HEK293 (cell line): ENCODE measurements around the gene CLSTN1.
"Not testable (repeated sequence)": the region's sequence is repeated elsewhere in the genome, so short reads cannot be mapped to it uniquely, and the experiment has no call there.

Experiments used
- CTCF ChIA-PET: fragments of 350-600 bp; formaldehyde crosslinking; extraction: SDS; loops from one replicate; lab custom pipeline; 2021; ENCODE audit warnings: antibody characterized with exemption; lab: Yijun Ruan, JAX
- POLR2A ChIA-PET: fragments of 300-600 bp; formaldehyde crosslinking; extraction: SDS; loops from one replicate; lab custom pipeline; 2020; ENCODE audit warnings: antibody characterized with exemption, inconsistent platforms; lab: Yijun Ruan, JAX
- H3K27ac ChIP-seq: fragments of 200-500 bp; sonication (Bioruptor generic); 2 replicates; pipeline ENCODE4 v1.5.1; 2014; ENCODE audit warnings: low read depth, low read length, control low read depth, inconsistent platforms; ENCODE audit errors: extremely low read depth
- H3K36me3 ChIP-seq, 2 experiments: fragments of 200-500 bp in 1 of 2; sonication (Bioruptor generic) in 1 of 2; 1 replicate in 1 of 2; 2 replicates in 1 of 2; pipeline ENCODE4 v1.5.1; 2014 to 2017; ENCODE audit warnings: inconsistent platforms in 2 of 2, low read length in 2 of 2; ENCODE audit not compliant: control insufficient read depth in 2 of 2, insufficient read depth in 1 of 2
- H3K4me1 ChIP-seq: fragments of 200-500 bp; sonication (Bioruptor generic); 2 replicates; pipeline ENCODE4 v1.5.1; 2014; ENCODE audit warnings: mild to moderate bottlenecking, low read length, inconsistent platforms; ENCODE audit not compliant: control insufficient read depth, insufficient read depth
- H3K4me3 ChIP-seq: 2 replicates; pipeline ENCODE4 v1.5.1; 2011; ENCODE audit warnings: low read depth, mild to moderate bottlenecking, control low read depth, low read length, moderate library complexity
- H3K9me3 ChIP-seq: fragments of 200-500 bp; sonication (Bioruptor generic); 2 replicates; pipeline ENCODE4 v1.5.1; 2014; ENCODE audit warnings: low read depth, low read length, inconsistent platforms; ENCODE audit not compliant: control insufficient read depth, insufficient read depth
- GLIS1 ChIP-seq: fragments of 450-650 bp; formaldehyde crosslinking; IDR thresholded peaks from 2 replicates; pipeline ENCODE4 v1.5.1; 2016; ENCODE audit warnings: missing biosample characterization, missing genetic modification characterization
- KLF7 ChIP-seq: fragments of 450-650 bp; formaldehyde crosslinking; IDR thresholded peaks from 2 replicates; pipeline ENCODE4 v1.5.1; 2016; ENCODE audit warnings: missing biosample characterization, missing genetic modification characterization, borderline replicate concordance
- OSR2 ChIP-seq: fragments of 450-650 bp; formaldehyde crosslinking; IDR thresholded peaks from 2 replicates; pipeline ENCODE4 v1.5.1; 2016; ENCODE audit warnings: missing biosample characterization, missing genetic modification characterization
- PBX3 ChIP-seq: sonication (generic); formaldehyde crosslinking; IDR thresholded peaks from 2 replicates; pipeline ENCODE4 v1.8.1; 2022; ENCODE audit warnings: mild to moderate bottlenecking, moderate library complexity, missing genetic modification reagents
- PRDM1 ChIP-seq: fragments of 450-650 bp; formaldehyde crosslinking; IDR thresholded peaks from 2 replicates; pipeline ENCODE4; 2016; ENCODE audit warnings: missing biosample characterization, missing genetic modification characterization
- PRDM10 ChIP-seq: fragments of 450-650 bp; formaldehyde crosslinking; IDR thresholded peaks from 2 replicates; pipeline ENCODE4 v1.5.1; 2016; ENCODE audit warnings: missing biosample characterization, missing genetic modification characterization
- REST ChIP-seq: fragments of 450-650 bp; formaldehyde crosslinking; IDR thresholded peaks from 2 replicates; pipeline ENCODE4 v1.5.1; 2016; ENCODE audit warnings: missing biosample characterization, missing genetic modification characterization
- WT1 ChIP-seq: fragments of 450-650 bp; formaldehyde crosslinking; IDR thresholded peaks from 2 replicates; pipeline ENCODE4 v1.5.1; 2016; ENCODE audit warnings: missing biosample characterization, missing genetic modification characterization
- ZNF394 ChIP-seq: fragments of 450-650 bp; formaldehyde crosslinking; IDR thresholded peaks from 2 replicates; pipeline ENCODE4 v1.5.1; 2016; ENCODE audit warnings: missing biosample characterization, missing genetic modification characterization, mild to moderate bottlenecking, moderate library complexity, borderline replicate concordance
- ZNF629 ChIP-seq: fragments of 450-650 bp; formaldehyde crosslinking; IDR thresholded peaks from 2 replicates; pipeline ENCODE4 v1.5.1; 2017; ENCODE audit warnings: missing biosample characterization, missing genetic modification characterization
- ZNF658 ChIP-seq: fragments of 450-650 bp; formaldehyde crosslinking; IDR thresholded peaks from 2 replicates; pipeline ENCODE4; 2016; ENCODE audit warnings: missing biosample characterization, missing genetic modification characterization
- ZXDB ChIP-seq: fragments of 450-650 bp; formaldehyde crosslinking; IDR thresholded peaks from 2 replicates; pipeline ENCODE4 v1.5.1; 2016; ENCODE audit warnings: missing biosample characterization, missing genetic modification characterization
- TF ChIP-seq, protein P1 (sequence below): fragments of 450-650 bp; formaldehyde crosslinking; optimal IDR thresholded peaks from 2 replicates; pipeline ENCODE3; 2016; ENCODE audit warnings: missing biosample characterization, mild to moderate bottlenecking, missing genetic modification characterization
- TF ChIP-seq, protein P2 (sequence below): fragments of 450-650 bp; formaldehyde crosslinking; IDR thresholded peaks from 2 replicates; pipeline ENCODE4 v1.5.1; 2017; ENCODE audit warnings: missing biosample characterization, missing genetic modification characterization

The CLSTN1 gene

DNA sequence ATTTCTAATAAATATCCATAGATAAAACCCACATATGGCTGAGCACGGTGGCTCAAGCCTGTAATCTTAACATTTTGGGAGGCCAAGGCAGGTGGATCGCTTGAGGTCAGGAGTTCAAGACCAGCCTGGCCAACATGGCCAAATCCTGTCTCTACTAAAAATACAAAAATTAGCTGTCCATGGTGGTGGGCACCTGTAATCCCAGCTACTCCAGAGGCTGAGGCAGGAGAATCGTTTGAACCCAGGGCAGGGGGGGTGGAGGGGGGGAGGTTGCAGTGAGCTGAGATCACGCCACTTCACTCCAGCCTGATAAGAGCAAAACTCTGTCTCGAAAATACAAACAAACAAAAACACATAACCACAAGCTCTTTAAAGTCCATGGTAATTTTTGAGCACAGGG is 17.8 kb downstream of the CLSTN1 start:
- CTCF ChIA-PET = interaction anchor here (0.6 to 2.3 kb wide), 3 partner anchors 14 to 59 kb away, joined by 3 to 6 read pairs (median 3); no protein-coding TSS in a partner anchor
- H3K36me3 ChIP-seq, H3K4me3 ChIP-seq, POLR2A ChIA-PET, H3K27ac ChIP-seq, H3K9me3 ChIP-seq: not testable (repeated sequence)
- 0 out of 2 replicates have a peak, but pooled peaks have one; percentile 40 for TF ChIP-seq OSR2 (tag by site-specific recombination)
- TF ChIP-seq ZNF394 (tag by site-specific recombination) = peak; percentile 61; the same call in 1 of the 2 replicates
- peak; percentile 76 for TF ChIP-seq REST (tag by site-specific recombination)
- peaks cover 27% of the 10 kb centered on the region for H3K4me1 ChIP-seq

DNA sequence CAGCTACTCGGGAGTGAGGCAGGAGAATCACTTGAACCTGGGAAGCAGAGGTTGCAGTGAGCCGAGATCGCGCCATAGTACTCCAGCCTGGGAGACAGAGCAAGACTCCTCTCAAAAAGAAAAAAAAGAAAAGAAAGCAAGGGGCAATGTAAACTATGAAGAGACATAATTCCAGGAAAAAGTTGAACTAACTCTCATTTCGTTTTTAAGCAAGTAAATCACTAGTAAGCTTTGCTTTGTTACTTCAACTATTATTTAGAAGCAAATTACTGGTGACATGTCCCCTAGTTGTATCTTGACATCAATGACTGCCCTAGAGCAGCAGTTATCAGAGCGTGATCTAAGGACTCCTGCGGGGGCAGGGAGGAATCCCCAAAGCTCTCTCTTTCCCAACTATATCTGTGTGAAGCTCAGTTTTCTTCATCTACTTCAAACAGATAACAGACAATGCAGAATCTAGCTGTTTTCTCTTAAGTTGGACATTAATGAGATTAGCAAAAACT is 18.7 kb downstream of the CLSTN1 start:
- H3K27ac ChIP-seq = peak overlapping the region; percentile 34; the same call in 1 of the 2 replicates
- POLR2A ChIA-PET = interaction anchor here (1.4 kb wide), 1 partner anchor 18 kb away, joined by 3 read pairs; no protein-coding TSS in a partner anchor
- TF ChIP-seq, protein P1, sequence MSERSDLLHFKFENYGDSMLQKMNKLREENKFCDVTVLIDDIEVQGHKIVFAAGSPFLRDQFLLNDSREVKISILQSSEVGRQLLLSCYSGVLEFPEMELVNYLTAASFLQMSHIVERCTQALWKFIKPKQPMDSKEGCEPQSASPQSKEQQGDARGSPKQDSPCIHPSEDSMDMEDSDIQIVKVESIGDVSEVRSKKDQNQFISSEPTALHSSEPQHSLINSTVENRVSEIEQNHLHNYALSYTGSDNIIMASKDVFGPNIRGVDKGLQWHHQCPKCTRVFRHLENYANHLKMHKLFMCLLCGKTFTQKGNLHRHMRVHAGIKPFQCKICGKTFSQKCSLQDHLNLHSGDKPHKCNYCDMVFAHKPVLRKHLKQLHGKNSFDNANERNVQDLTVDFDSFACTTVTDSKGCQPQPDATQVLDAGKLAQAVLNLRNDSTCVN (tag by site-specific recombination) = no peak
- TF ChIP-seq PRDM1 (tag by site-specific recombination) = peak; percentile 67
- TF ChIP-seq PRDM10 (tag by site-specific recombination) = peak; percentile 53; the same call in 1 of the 2 replicates
- peak; percentile 62; the same call in 1 of the 2 replicates for TF ChIP-seq ZXDB (tag by site-specific recombination)
- 0 out of 2 replicates have a peak, but pooled peaks have one; percentile 12 for TF ChIP-seq KLF7 (tag by site-specific recombination)
- TF ChIP-seq, protein P2, sequence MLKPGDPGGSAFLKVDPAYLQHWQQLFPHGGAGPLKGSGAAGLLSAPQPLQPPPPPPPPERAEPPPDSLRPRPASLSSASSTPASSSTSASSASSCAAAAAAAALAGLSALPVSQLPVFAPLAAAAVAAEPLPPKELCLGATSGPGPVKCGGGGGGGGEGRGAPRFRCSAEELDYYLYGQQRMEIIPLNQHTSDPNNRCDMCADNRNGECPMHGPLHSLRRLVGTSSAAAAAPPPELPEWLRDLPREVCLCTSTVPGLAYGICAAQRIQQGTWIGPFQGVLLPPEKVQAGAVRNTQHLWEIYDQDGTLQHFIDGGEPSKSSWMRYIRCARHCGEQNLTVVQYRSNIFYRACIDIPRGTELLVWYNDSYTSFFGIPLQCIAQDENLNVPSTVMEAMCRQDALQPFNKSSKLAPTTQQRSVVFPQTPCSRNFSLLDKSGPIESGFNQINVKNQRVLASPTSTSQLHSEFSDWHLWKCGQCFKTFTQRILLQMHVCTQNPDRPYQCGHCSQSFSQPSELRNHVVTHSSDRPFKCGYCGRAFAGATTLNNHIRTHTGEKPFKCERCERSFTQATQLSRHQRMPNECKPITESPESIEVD (tag by site-specific recombination) = peak; percentile 25; the same call in 1 of the 2 replicates
- TF ChIP-seq ZNF658 = no peak
- no peak for TF ChIP-seq PBX3 (CRISPR knock-in tag)
- TF ChIP-seq ZNF629 (tag by site-specific recombination) = 0 out of 2 replicates have a peak, but pooled peaks have one; percentile 16
- 0 out of 2 replicates have a peak, but pooled peaks have one; percentile 44 for TF ChIP-seq WT1 (tag by site-specific recombination)
- TF ChIP-seq GLIS1 (tag by site-specific recombination) = peak; percentile 70
- TF ChIP-seq, all 188 proteins: peak for 8
- Histone ChIP-seq H3K36me3 (no peaks in the 10 kb centered on the region), H3K9me3 (no peaks in the 10 kb centered on the region), H3K4me1 (peaks cover 27% of the 10 kb centered on the region), H3K4me3 (no peak overlapping the region)
- CTCF ChIA-PET = interaction anchor here (0.6 to 2.3 kb wide), 10 partner anchors 9 to 975 kb away, joined by 3 to 7 read pairs (median 4); no protein-coding TSS in a partner anchor
